ENCODE measurements around the gene MYRFL. TPM values are rescaled to one million over a fixed set of nuclear protein-coding genes. Genes with fewer than 3 reads are reported as not detected.
"Not testable (repeated sequence)": the region's sequence is repeated elsewhere in the genome, so short reads cannot be mapped to it uniquely, and the experiment has no call there.

The MYRFL gene
- total RNA-seq, 4 donors from 2014 or later = 1.1 TPM; not detected in 3

- intact Hi-C loops (cut with DNase I; ENCODE audit: low total_unique reads); in situ Hi-C loops (cut with MboI; ENCODE audit: low sequenced_read_pairs in 4 of 4); H3K36me3 ChIP-seq; H3K9me3 ChIP-seq; DNase-seq; H3K27ac ChIP-seq; H3K4me1 ChIP-seq; ATAC-seq; H3K27me3 ChIP-seq; H3K4me3 ChIP-seq: not testable (repeated sequence)
Measured at GRCh38 chr12:69807101-69807897, 17.7 kb upstream of the MYRFL start.

GRCh38 chr12:69810870-69811498, 14.0 kb upstream of the MYRFL start:
- Histone ChIP-seq H3K36me3 (peaks cover 0 to 5% of the 10 kb centered on the region in 2 donors), H3K27me3 (no peaks in the 10 kb centered on the region), H3K4me3 (no peak overlapping the region), H3K4me1 (no peaks in the 10 kb centered on the region), H3K9me3 (no peaks in the 10 kb centered on the region), H3K27ac (no peak overlapping the region)
- ATAC-seq (no peak), DNase-seq (no peak)
- intact Hi-C loops (cut with DNase I; ENCODE audit: low total_unique reads) (no loop called here), in situ Hi-C loops (cut with MboI; ENCODE audit: low sequenced_read_pairs in 4 of 4) (no loop called here)
- TF ChIP-seq POLR2A (IDR thresholded peaks at IDR 0.05) (no peak), CTCF (IDR thresholded peaks at IDR 0.05 in 4 of 5, conservative IDR thresholded peaks at IDR 0.05 in 1 of 5) (no peak)

GRCh38 chr12:69816082-69816481, 8.9 kb upstream of the MYRFL start:
- DNase-seq (no peak), ATAC-seq (no peak)
- H3K27ac ChIP-seq = no peak overlapping the region
- peaks cover 0 to 1% of the 10 kb centered on the region in 2 donors for H3K36me3 ChIP-seq
- no peaks in the 10 kb centered on the region for H3K4me1 ChIP-seq
- in situ Hi-C loops (cut with MboI; ENCODE audit: low sequenced_read_pairs in 4 of 4) = no loop called here
- no peaks in the 10 kb centered on the region for H3K9me3 ChIP-seq
- intact Hi-C loops (cut with DNase I; ENCODE audit: low total_unique reads) = no loop called here
- H3K27me3 ChIP-seq = no peaks in the 10 kb centered on the region
- H3K4me3 ChIP-seq = no peak overlapping the region
- TF ChIP-seq CTCF (IDR thresholded peaks at IDR 0.05 in 4 of 5, conservative IDR thresholded peaks at IDR 0.05 in 1 of 5) (no peak), POLR2A (IDR thresholded peaks at IDR 0.05) (no peak)

GRCh38 chr12:69821032-69821455, 4.0 kb upstream of the MYRFL start:
- Histone ChIP-seq H3K27me3 (no peaks in the 10 kb centered on the region), H3K9me3 (no peaks in the 10 kb centered on the region), H3K4me3 (no peak overlapping the region), H3K36me3 (no peaks in the 10 kb centered on the region), H3K4me1 (no peaks in the 10 kb centered on the region), H3K27ac (no peak overlapping the region)
- no peak for TF ChIP-seq POLR2A (IDR thresholded peaks at IDR 0.05)
- no peak for TF ChIP-seq CTCF (IDR thresholded peaks at IDR 0.05 in 4 of 5, conservative IDR thresholded peaks at IDR 0.05 in 1 of 5)
- in situ Hi-C loops (cut with MboI; ENCODE audit: low sequenced_read_pairs in 4 of 4) = no loop called here
- ATAC-seq (no peak), DNase-seq (no peak)
- intact Hi-C loops (cut with DNase I; ENCODE audit: low total_unique reads) = no loop called here

- no peak overlapping the region for H3K27ac ChIP-seq
- no peaks in the 10 kb centered on the region for H3K36me3 ChIP-seq
- no peak overlapping the region for H3K4me3 ChIP-seq
- DNase-seq (no peak), ATAC-seq (no peak)
- no peaks in the 10 kb centered on the region for H3K27me3 ChIP-seq
- no peaks in the 10 kb centered on the region for H3K9me3 ChIP-seq
- TF ChIP-seq POLR2A (IDR thresholded peaks at IDR 0.05) (no peak), CTCF (IDR thresholded peaks at IDR 0.05 in 4 of 5, conservative IDR thresholded peaks at IDR 0.05 in 1 of 5) (no peak)
- in situ Hi-C loops (cut with MboI; ENCODE audit: low sequenced_read_pairs in 4 of 4) = no loop called here
- no peaks in the 10 kb centered on the region for H3K4me1 ChIP-seq
- intact Hi-C loops (cut with DNase I; ENCODE audit: low total_unique reads) = no loop called here
Measured at GRCh38 chr12:69821456-69822159, 3.4 kb upstream of the MYRFL start.
